Heart left ventricle (tissue), 13 donors: Measurements from ENCODE around the gene ZNF688.

ENCODE experiments used
- POLR2A ChIP-seq, 2 donors: fragments of 450-650 bp; IDR thresholded peaks; one replicate each; pipeline ENCODE4 v1.6.1; 2017; ENCODE audit warnings: antibody characterized with exemption in 2 of 2, mild to moderate bottlenecking in 2 of 2, moderate library complexity in 2 of 2
- TF ChIP-seq, protein P1 (sequence below), 12 donors: fragments of 200-600 bp; sonication (generic) in 4 of 12; IDR thresholded peaks; one replicate each; pipeline versions ENCODE4 v1.5.0 to v1.8.0; 2018 to 2022; ENCODE audit warnings: antibody characterized with exemption in 12 of 12, mild to moderate bottlenecking in 5 of 12
- donor health status: ischemic (EF 13 %, LVEDD 7.1; RV severe dilation, severe dysfunction).
- donor health status: DM: no; HTN: yes; CAD: no.
- donor health status: DM: no; HTN: no; CAD: no.
- donor health status: ischemic (EF 25% LVEDD 6.9; RV normal size, moderate dysfunction).
- donor health status: ischemic (EF 25% LVEDD 5.7; RV mildly dilated, moderate dysfunction).
- donor health status: ischemic (EF 35%, LVEDD 5.7; RV mildly dilated, moderate dysfunction).
- donor health status: nonischemic (EF 11% LVEDD 7.7; RV severe dilation, severe dysfunction).
- donor health status: DM: yes; HTN: yes; CAD: no.
- donor health status: PGD.
- donor health status: ischemic (EF 29% LVEDD 5.4; RV normal size, mild dysfunction).
- donor health status: nonischemic (EF 23%, LVEDD 6.1; RV moderate dilation, normal function).

DNA sequence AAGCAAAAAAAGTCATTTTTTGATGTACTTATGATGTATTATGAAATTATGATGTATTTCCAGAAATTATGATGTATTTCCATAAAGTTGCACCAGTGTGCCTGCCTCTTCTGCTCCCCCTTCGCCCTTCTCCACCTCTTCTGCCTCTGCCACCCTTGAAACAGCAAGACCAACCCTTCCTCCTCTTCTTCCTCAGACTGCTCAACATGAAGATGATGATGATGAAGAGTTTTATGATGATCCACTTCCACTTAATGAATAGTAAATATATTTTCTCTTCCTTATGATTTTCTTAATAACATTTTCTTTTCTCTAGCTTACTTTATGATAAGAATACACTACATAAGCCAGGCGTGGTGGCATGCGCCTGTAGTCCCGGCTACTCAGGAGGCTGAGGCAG is 21.4 kb upstream of the ZNF688 start:
- TF ChIP-seq, protein P1, sequence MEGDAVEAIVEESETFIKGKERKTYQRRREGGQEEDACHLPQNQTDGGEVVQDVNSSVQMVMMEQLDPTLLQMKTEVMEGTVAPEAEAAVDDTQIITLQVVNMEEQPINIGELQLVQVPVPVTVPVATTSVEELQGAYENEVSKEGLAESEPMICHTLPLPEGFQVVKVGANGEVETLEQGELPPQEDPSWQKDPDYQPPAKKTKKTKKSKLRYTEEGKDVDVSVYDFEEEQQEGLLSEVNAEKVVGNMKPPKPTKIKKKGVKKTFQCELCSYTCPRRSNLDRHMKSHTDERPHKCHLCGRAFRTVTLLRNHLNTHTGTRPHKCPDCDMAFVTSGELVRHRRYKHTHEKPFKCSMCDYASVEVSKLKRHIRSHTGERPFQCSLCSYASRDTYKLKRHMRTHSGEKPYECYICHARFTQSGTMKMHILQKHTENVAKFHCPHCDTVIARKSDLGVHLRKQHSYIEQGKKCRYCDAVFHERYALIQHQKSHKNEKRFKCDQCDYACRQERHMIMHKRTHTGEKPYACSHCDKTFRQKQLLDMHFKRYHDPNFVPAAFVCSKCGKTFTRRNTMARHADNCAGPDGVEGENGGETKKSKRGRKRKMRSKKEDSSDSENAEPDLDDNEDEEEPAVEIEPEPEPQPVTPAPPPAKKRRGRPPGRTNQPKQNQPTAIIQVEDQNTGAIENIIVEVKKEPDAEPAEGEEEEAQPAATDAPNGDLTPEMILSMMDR (IDR thresholded peaks at IDR 0.05), result no peak
- TF ChIP-seq POLR2A (IDR thresholded peaks at IDR 0.05), result no peak
